Measurements from ENCODE around the gene RHAG. TPM values are rescaled to one million over a fixed set of nuclear protein-coding genes. Genes with fewer than 3 reads are reported as not detected.
"Not testable (repeated sequence)": the region's sequence is repeated elsewhere in the genome, so short reads cannot be mapped to it uniquely, and the experiment has no call there.

RHAG gene
- total RNA-seq, 1 donor from 2014 or later, result not detected

GRCh38 chr6:49666480-49666879 is 29.8 kb upstream of the RHAG start:
- no peak for DNase-seq (ENCODE audit: low spot score, unreplicated experiment)
- no peak for TF ChIP-seq CTCF (IDR thresholded peaks at IDR 0.05; ENCODE audit: unreplicated experiment)
- no peak overlapping the region for H3K4me3 Mint-ChIP-seq (ENCODE audit: low read depth)
- peaks cover 8% of the 10 kb centered on the region for H3K9me3 Mint-ChIP-seq (ENCODE audit: low read depth)
- no peak overlapping the region for H3K27ac Mint-ChIP-seq
- peaks cover under 1% of the 10 kb centered on the region for H3K36me3 Mint-ChIP-seq (ENCODE audit: insufficient read depth)
- H3K4me1 Mint-ChIP-seq (ENCODE audit: low read depth), result peaks cover 10% of the 10 kb centered on the region
- no peaks in the 10 kb centered on the region for H3K27me3 Mint-ChIP-seq

- Mint-ChIP-seq H3K27ac (no peak overlapping the region), H3K4me3 (ENCODE audit: low read depth) (no peak overlapping the region), H3K36me3 (ENCODE audit: insufficient read depth) (no peaks in the 10 kb centered on the region), H3K9me3 (ENCODE audit: low read depth) (peaks cover 1% of the 10 kb centered on the region), H3K27me3 (no peaks in the 10 kb centered on the region), H3K4me1 (ENCODE audit: low read depth) (peaks cover 10% of the 10 kb centered on the region)
- DNase-seq (ENCODE audit: low spot score, unreplicated experiment), result no peak
- TF ChIP-seq CTCF (IDR thresholded peaks at IDR 0.05; ENCODE audit: unreplicated experiment), result no peak
Observed at GRCh38 chr6:49664817-49665216, 28.2 kb upstream of the RHAG start.

- not testable (repeated sequence) for H3K27ac Mint-ChIP-seq
Observed at GRCh38 chr6:49664054-49664453, 27.4 kb upstream of the RHAG start.

GRCh38 chr6:49662892-49663261 is 26.2 kb upstream of the RHAG start:
- peaks cover 10% of the 10 kb centered on the region for H3K4me1 Mint-ChIP-seq (ENCODE audit: low read depth)
- no peaks in the 10 kb centered on the region for H3K36me3 Mint-ChIP-seq (ENCODE audit: insufficient read depth)
- DNase-seq (ENCODE audit: low spot score, unreplicated experiment), result no peak
- H3K9me3 Mint-ChIP-seq (ENCODE audit: low read depth), result no peaks in the 10 kb centered on the region
- no peak overlapping the region for H3K4me3 Mint-ChIP-seq (ENCODE audit: low read depth)
- H3K27ac Mint-ChIP-seq, result no peak overlapping the region
- no peaks in the 10 kb centered on the region for H3K27me3 Mint-ChIP-seq
- no peak for TF ChIP-seq CTCF (IDR thresholded peaks at IDR 0.05; ENCODE audit: unreplicated experiment)

More at GRCh38 chr6:49664054-49664453, 27.4 kb upstream of the RHAG start:
- H3K27me3 Mint-ChIP-seq; H3K9me3 Mint-ChIP-seq (ENCODE audit: low read depth); DNase-seq (ENCODE audit: low spot score, unreplicated experiment); H3K36me3 Mint-ChIP-seq (ENCODE audit: insufficient read depth); H3K4me3 Mint-ChIP-seq (ENCODE audit: low read depth): not testable (repeated sequence)
- peaks cover 10% of the 10 kb centered on the region for H3K4me1 Mint-ChIP-seq (ENCODE audit: low read depth)

GRCh38 chr6:49662231-49662891 is 25.7 kb upstream of the RHAG start:
- no peak for DNase-seq (ENCODE audit: low spot score, unreplicated experiment)
- Mint-ChIP-seq H3K4me1 (ENCODE audit: low read depth) (peaks cover 10% of the 10 kb centered on the region), H3K36me3 (ENCODE audit: insufficient read depth) (no peaks in the 10 kb centered on the region), H3K27ac (no peak overlapping the region), H3K9me3 (ENCODE audit: low read depth) (no peaks in the 10 kb centered on the region), H3K4me3 (ENCODE audit: low read depth) (no peak overlapping the region), H3K27me3 (no peaks in the 10 kb centered on the region)
- TF ChIP-seq CTCF (IDR thresholded peaks at IDR 0.05; ENCODE audit: unreplicated experiment), result no peak

GRCh38 chr6:49653942-49654341 is 17.3 kb upstream of the RHAG start:
- Mint-ChIP-seq H3K27ac (no peak overlapping the region), H3K4me3 (ENCODE audit: low read depth) (no peak overlapping the region), H3K4me1 (ENCODE audit: low read depth) (no peaks in the 10 kb centered on the region), H3K27me3 (no peaks in the 10 kb centered on the region), H3K9me3 (ENCODE audit: low read depth) (no peaks in the 10 kb centered on the region), H3K36me3 (ENCODE audit: insufficient read depth) (no peaks in the 10 kb centered on the region)
- no peak for TF ChIP-seq CTCF (IDR thresholded peaks at IDR 0.05; ENCODE audit: unreplicated experiment)
- DNase-seq (ENCODE audit: low spot score, unreplicated experiment), result no peak

All from progenitor cell of endocrine pancreas (in vitro differentiated cells).